ENCODE measurements around the gene GSPT1.

Gene GSPT1

GRCh38 chr16:11909653-11910545 is 5.9 kb downstream of the GSPT1 start:
- DNase-seq: no peak

- no peak for DNase-seq
Observed at GRCh38 chr16:11907160-11907970, 8.4 kb downstream of the GSPT1 start.

- no peak for DNase-seq
Observed at GRCh38 chr16:11903906-11904305, 11.8 kb downstream of the GSPT1 start.

GRCh38 chr16:11901091-11901490 is 14.7 kb downstream of the GSPT1 start:
- DNase-seq: no peak

- DNase-seq: no peak
Observed at GRCh38 chr16:11896486-11897176, 19.1 kb downstream of the GSPT1 start.

- no peak for DNase-seq
Observed at GRCh38 chr16:11893571-11893970, 22.2 kb downstream of the GSPT1 start.

- DNase-seq: no peak
Observed at GRCh38 chr16:11892761-11893160, 23.0 kb downstream of the GSPT1 start.

GRCh38 chr16:11890231-11890965 is 25.4 kb downstream of the GSPT1 start:
- DNase-seq: no peak

- DNase-seq: no peak
Observed at GRCh38 chr16:11886881-11887280, 28.9 kb downstream of the GSPT1 start.

GRCh38 chr16:11884035-11884434 is 31.7 kb downstream of the GSPT1 start:
- DNase-seq: no peak

GRCh38 chr16:11880007-11880406 is 35.7 kb downstream of the GSPT1 start:
- no peak for DNase-seq

- no peak for DNase-seq
Observed at GRCh38 chr16:11877374-11877773, 38.4 kb downstream of the GSPT1 start.

- no peak for DNase-seq
Observed at GRCh38 chr16:11876306-11876705, 39.5 kb downstream of the GSPT1 start.

GRCh38 chr16:11875721-11876120 is 40.0 kb downstream of the GSPT1 start:
- DNase-seq: no peak

- DNase-seq: no peak
Observed at GRCh38 chr16:11871193-11871592, 44.6 kb downstream of the GSPT1 start.

- DNase-seq: no peak
Observed at GRCh38 chr16:11870399-11870798, 45.4 kb downstream of the GSPT1 start.

GRCh38 chr16:11869353-11870228 is 46.2 kb downstream of the GSPT1 start:
- no peak for DNase-seq

GRCh38 chr16:11868412-11868980 is 47.3 kb downstream of the GSPT1 start:
- DNase-seq: no peak

- DNase-seq: no peak
Observed at GRCh38 chr16:11862489-11862888, 53.3 kb downstream of the GSPT1 start.

- DNase-seq: no peak
Observed at GRCh38 chr16:11857161-11857560, 58.6 kb downstream of the GSPT1 start.

- no peak for DNase-seq
Observed at GRCh38 chr16:11852092-11852809, 63.5 kb downstream of the GSPT1 start.
